Neuron (in vitro differentiated cells): ENCODE data around the gene DPH6.
"Not testable (repeated sequence)": the region's sequence is repeated elsewhere in the genome, so short reads cannot be mapped to it uniquely, and the experiment has no call there.

Experiments
- H2AFZ ChIP-seq: one replicate; pipeline ENCODE4 v1.6.1; 2013; ENCODE audit warnings: low read depth, mild to moderate bottlenecking, inconsistent platforms, low read length, moderate library complexity
- H3K27me3 ChIP-seq: one replicate; pipeline ENCODE4 v1.6.1; 2013; ENCODE audit warnings: low read length; ENCODE audit not compliant: insufficient read depth
- H3K36me3 ChIP-seq: one replicate; pipeline ENCODE4 v1.6.1; 2013; ENCODE audit warnings: low read length; ENCODE audit not compliant: insufficient read depth
- H3K4me1 ChIP-seq: one replicate; pipeline ENCODE4 v1.6.1; 2013; ENCODE audit warnings: low read length; ENCODE audit not compliant: insufficient read depth
- H3K4me3 ChIP-seq: 2 replicates; pipeline ENCODE4 v1.5.1; 2013; ENCODE audit warnings: mild to moderate bottlenecking, low read length, moderate library complexity
- H3K9me3 ChIP-seq: one replicate; pipeline ENCODE4 v1.6.1; 2013; ENCODE audit warnings: low read length

DPH6 gene

DNA sequence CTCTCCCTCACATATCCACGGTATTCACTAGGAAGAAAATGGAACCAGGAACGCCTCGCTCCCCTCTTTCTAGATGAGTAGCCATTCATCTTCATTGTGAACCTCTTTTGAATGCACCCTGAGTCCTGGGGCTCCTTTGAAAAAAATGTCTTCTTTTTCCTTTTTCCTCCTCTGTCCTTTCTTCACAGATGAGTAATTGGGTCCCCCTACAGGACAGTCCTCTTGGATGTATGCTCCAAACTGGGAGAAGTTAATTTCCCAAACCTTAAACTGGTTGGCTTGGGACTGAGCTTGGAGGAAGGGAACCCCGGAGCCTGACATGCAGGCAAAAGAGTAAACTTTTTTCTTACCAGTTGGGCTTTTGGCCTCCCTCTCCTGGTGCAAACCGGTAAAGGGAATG, 108.8 kb downstream of the DPH6 start:
- Histone ChIP-seq H3K4me1 (peaks cover 5% of the 10 kb centered on the region), H3K36me3 (no peaks in the 10 kb centered on the region), H3K27me3 (no peaks in the 10 kb centered on the region), H2AFZ (no peak overlapping the region), H3K4me3 (no peak overlapping the region), H3K9me3 (no peaks in the 10 kb centered on the region)

DNA sequence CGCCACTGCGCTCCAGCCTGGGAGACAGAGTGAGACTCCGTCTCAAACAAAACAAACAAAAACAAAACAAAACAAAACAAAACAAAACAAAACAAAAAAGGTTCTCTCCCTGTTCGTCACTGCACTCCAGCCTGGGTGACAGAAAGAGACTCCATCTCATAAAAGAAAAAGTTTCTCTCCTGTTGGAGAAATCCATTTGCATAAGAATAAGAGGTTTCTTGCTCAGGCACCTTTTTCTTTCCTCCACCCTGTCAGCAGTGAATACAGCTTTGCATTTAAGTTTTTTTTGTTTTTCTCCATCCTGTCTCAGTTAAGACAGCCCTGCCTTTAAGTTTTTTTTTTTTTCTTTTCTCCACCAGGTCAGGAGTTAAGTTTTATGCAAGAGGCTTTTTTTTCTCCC, 109.5 kb downstream of the DPH6 start:
- Histone ChIP-seq H3K9me3 (no peaks in the 10 kb centered on the region), H3K4me3 (no peak overlapping the region), H3K27me3 (no peaks in the 10 kb centered on the region), H3K4me1 (peaks cover 5% of the 10 kb centered on the region), H3K36me3 (no peaks in the 10 kb centered on the region), H2AFZ (no peak overlapping the region)

DNA sequence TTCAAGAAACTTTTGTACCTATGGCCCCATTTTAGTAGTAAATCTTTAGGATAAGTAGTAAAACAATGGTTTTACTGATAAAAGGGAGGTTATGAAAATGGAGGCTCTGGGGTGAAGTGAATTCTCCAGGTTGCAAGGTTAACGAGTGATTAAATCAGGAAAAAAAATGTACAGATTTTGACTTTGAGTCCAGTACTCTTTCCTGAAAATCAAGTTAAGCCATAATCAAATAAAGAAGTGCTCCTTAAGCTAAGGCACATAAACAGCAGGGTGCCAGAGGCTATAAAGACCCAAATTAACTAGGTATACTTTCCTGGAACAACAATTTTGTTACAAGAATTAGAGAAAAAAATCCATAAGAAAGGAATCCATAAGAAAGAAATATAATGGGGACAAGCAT, 114.7 kb downstream of the DPH6 start:
- no peaks in the 10 kb centered on the region for H3K27me3 ChIP-seq
- H3K9me3 ChIP-seq: no peaks in the 10 kb centered on the region
- no peaks in the 10 kb centered on the region for H3K36me3 ChIP-seq
- H3K4me3 ChIP-seq: no peak overlapping the region
- peaks cover 7% of the 10 kb centered on the region for H3K4me1 ChIP-seq
- no peak overlapping the region for H2AFZ ChIP-seq

DNA sequence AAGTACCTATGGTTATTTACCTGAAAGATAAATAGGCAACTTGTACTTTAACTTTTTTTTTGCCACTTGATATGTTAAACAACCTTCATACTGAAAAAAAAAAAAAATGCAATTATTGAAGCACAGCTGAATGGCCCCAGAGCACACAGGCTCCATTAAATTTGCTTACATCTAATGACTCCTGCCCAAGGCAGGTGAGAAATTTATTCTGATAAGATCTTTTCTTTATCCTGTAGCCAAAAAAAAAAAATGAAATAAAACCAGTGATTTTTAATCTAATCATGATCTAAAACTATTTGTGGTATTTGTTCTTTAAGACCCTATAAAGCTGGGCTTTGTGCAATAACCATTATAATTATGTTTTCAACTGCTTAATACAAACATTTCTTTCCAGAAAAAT, 115.7 kb downstream of the DPH6 start:
- Histone ChIP-seq H3K36me3 (no peaks in the 10 kb centered on the region), H3K9me3 (no peaks in the 10 kb centered on the region), H3K4me1 (peaks cover 7% of the 10 kb centered on the region), H3K4me3 (no peak overlapping the region), H2AFZ (no peak overlapping the region), H3K27me3 (no peaks in the 10 kb centered on the region)

DNA sequence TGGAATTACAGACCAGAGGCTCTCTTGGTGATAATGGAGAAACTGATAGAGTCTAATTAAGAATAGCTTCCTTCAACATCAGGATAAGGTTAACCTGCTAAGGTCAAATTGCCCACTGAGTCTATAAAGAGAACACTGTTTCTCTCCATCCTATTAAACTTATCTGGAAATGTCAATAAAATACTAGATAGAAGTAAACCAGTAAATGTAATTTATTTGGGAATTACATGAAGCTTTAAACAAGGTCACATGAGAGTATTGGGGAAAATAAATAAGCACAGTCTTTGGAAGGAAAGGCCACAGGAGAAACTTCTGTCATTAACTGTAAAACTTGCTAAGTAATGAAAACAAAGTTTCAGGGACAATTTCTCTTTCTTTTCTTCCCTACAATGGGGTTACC, 118.5 kb downstream of the DPH6 start:
- Histone ChIP-seq H3K4me1 (peaks cover 7% of the 10 kb centered on the region), H2AFZ (no peak overlapping the region), H3K4me3 (no peak overlapping the region), H3K27me3 (no peaks in the 10 kb centered on the region), H3K36me3 (no peaks in the 10 kb centered on the region), H3K9me3 (no peaks in the 10 kb centered on the region)

DNA sequence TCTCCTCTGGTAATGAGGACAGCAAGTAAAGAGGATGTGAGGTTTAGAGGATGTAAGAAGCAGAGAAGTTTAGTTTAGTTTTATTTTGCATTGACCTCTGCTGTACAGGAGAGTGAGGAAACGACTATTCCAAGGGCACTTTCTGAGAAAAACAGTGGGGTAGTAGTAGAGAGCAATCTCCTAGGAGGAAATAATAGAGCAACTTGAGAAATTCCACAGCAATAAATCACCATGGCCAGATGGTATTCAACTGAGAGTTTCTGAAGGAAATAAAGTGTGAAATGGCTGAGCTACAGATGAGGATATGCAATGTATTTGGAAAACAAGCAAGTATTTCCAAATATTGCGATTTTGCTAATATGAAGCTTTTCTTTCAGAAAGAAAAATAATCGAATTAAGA, 118.9 kb downstream of the DPH6 start:
- H3K9me3 ChIP-seq: no peaks in the 10 kb centered on the region
- no peak overlapping the region for H3K4me3 ChIP-seq
- no peaks in the 10 kb centered on the region for H3K27me3 ChIP-seq
- no peaks in the 10 kb centered on the region for H3K36me3 ChIP-seq
- H2AFZ ChIP-seq: no peak overlapping the region
- peaks cover 7% of the 10 kb centered on the region for H3K4me1 ChIP-seq

DNA sequence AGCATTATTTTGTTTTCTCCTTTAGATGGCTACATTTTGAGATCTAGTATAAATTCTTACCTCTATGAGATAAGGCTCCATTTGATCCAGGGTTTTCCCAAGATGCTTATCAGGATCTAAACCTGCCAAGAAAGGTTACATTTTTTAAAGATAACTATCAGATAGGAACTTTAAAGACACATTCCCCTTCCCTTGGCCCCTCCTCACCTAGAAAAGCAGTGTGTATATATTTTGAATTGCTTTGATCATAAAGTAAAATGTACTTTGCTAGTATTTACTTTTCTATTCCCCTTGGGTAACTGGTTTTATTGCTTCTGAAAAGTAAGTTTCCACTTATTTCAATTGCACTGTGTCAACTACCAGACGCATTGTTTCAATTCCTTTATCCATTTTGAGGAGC, 135.2 kb downstream of the DPH6 start:
- Histone ChIP-seq H3K4me3 (no peak overlapping the region), H3K4me1 (no peaks in the 10 kb centered on the region), H2AFZ (no peak overlapping the region), H3K36me3 (no peaks in the 10 kb centered on the region), H3K27me3 (no peaks in the 10 kb centered on the region), H3K9me3 (no peaks in the 10 kb centered on the region)

DNA sequence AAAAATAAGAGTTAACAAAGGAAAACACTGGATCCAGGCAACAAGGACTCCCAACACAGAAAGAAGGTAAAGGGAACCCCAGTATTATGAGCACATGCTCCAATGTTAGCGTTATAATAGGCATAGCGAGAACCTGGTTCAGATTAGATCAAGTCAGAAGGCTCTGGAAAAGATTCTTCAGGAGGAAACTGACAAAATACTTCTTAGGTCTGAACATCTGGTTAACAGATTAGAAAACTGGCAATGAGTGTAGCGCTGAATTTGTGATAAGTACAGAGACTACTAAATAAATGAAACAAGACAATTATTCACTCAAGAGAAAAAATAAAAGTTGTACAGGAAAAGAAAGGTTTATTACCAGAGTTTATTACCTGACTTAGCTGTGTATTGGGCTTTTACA, 146.1 kb downstream of the DPH6 start:
- Histone ChIP-seq H3K4me1 (peaks cover 19% of the 10 kb centered on the region), H3K36me3 (no peaks in the 10 kb centered on the region), H3K9me3 (no peaks in the 10 kb centered on the region), H2AFZ (no peak overlapping the region), H3K4me3 (no peak overlapping the region), H3K27me3 (no peaks in the 10 kb centered on the region)

DNA sequence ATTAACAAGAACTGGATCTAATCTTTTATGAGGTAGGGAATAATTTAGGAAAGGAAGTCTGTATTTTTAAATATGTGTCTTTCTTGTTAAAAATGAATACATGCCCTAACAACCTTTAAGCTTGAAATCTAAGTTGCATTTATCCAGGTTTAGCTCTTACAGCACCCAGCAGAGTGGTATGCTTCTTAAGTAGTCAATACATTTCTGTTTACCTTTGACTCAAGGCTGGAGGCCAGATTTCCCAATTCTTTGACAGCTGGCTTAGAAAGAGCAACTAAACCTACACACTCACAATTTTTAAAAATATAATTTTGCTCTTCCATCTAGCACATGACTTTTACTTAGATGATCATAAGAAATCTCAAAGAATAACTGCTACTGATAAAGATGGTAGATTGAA, 148.9 kb downstream of the DPH6 start:
- no peaks in the 10 kb centered on the region for H3K27me3 ChIP-seq
- H3K9me3 ChIP-seq: no peaks in the 10 kb centered on the region
- H2AFZ ChIP-seq: no peak overlapping the region
- H3K4me1 ChIP-seq: peaks cover 19% of the 10 kb centered on the region
- no peak overlapping the region for H3K4me3 ChIP-seq
- H3K36me3 ChIP-seq: no peaks in the 10 kb centered on the region

DNA sequence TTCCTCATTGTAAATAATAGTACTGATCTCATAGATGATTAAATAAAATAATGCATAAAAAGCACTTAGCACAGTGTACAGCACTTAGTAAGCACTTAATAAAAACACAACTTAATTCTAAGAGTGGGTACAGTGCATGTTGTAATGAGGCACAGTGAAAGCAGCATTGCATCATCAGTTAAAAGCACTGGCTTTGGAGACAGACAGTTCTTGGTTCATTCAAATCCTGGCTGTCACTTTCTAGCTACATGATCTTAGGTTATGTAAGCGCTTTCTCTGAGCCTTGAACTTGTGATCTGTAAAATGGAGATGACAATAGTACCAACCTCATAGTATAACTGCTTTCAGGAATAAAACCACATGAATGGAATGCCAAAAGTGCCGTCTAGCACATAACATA, 151.5 kb downstream of the DPH6 start:
- Histone ChIP-seq H3K4me1 (peaks cover 19% of the 10 kb centered on the region), H3K36me3 (no peaks in the 10 kb centered on the region), H3K4me3 (no peak overlapping the region), H3K9me3 (no peaks in the 10 kb centered on the region), H2AFZ (no peak overlapping the region), H3K27me3 (no peaks in the 10 kb centered on the region)

DNA sequence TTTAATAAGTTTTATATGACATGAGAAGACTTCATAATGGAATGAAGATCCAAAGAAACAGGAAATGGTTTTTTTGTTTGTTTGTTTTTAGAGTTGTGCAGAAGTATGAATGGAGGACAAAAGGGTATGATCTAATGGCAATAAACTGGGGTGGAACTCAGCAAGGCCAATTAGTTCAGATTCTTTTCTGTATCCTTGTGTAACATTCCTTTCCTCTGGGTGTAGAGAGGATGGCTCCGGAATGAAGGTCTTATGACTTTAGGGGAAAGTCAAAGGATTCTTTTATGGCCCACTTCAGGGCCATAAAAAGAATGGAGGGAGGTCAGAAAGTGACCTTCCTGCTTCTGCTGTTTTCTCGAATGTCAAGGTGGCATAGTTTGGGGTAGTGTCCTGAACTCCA, 152.6 kb downstream of the DPH6 start:
- Histone ChIP-seq H3K9me3 (no peaks in the 10 kb centered on the region), H3K4me3 (no peak overlapping the region), H3K36me3 (no peaks in the 10 kb centered on the region), H2AFZ (no peak overlapping the region), H3K27me3 (no peaks in the 10 kb centered on the region), H3K4me1 (peaks cover 16% of the 10 kb centered on the region)

DNA sequence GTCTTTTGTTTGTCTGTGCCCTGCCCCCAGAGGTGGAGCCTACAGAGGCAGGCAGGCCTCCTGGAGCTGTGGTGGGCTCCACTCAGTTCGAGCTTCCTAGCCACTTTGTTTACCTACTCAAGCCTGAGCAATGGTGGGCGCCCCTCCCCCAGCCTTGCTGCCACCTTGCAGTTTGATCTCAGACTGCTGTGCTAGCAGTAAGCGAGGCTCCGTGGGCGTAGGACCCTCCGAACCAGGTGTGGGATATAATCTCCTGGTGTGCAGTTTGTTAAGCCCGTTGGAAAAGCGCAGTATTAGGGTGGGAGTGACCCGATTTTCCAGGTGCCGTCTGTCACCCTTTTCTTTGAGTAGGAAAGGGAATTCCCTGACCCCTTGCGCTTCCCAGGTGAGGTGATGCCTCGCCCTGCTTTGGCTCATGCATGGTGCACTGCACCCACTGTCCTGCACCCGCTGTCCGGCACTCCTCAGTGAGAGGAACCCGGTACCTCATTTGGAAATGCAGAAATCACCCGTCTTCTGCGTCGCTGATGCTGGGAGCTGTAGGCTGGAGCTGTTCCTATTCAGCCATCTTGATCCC, 154.5 kb downstream of the DPH6 start:
- not testable (repeated sequence) for H3K4me3 ChIP-seq, H3K9me3 ChIP-seq, H3K27me3 ChIP-seq, H3K4me1 ChIP-seq, H2AFZ ChIP-seq, H3K36me3 ChIP-seq

DNA sequence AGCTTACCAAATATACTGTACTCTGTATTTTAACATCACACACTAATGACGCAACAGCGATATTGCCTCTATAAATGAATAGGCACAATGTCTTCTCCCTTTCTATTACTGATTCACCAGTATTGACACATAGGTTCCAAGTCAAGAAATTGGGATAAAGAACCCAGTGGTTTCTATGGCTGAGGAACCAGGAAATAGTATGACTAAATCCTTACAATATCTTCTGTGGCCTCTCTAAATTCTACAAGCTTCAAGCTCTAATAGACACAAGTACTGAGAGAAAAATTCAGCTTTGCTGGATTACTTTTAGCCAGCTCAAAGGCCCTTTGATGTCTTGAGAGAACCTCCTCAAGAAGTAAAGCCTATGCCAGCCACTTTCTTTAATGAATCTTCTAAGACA, 162.5 kb downstream of the DPH6 start:
- Histone ChIP-seq H3K27me3 (no peaks in the 10 kb centered on the region), H3K9me3 (no peaks in the 10 kb centered on the region), H3K4me3 (no peak overlapping the region), H2AFZ (no peak overlapping the region), H3K36me3 (no peaks in the 10 kb centered on the region), H3K4me1 (no peaks in the 10 kb centered on the region)

DNA sequence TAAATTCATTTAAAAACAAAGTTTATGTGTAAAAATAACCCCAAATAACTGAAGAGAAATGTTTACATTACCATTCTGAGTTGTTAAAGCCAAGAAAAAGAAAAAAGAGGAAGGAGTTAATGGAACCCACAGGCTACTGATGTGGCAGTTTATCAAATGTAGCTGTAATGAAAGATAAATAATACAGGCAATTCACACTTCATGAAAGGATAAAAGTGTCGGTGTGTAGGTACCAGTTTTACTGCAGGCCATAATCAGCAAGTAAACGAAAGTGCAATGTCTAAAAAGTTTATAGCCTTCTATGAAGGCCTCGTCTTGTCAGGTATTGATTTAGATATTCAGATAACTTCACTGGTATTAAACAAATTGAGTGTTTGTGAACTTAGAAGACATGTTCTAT, 164.6 kb downstream of the DPH6 start:
- H3K9me3 ChIP-seq: no peaks in the 10 kb centered on the region
- H3K4me1 ChIP-seq: no peaks in the 10 kb centered on the region

More for the DNA sequence above, 164.6 kb downstream of the DPH6 start:
- Histone ChIP-seq H3K27me3 (no peaks in the 10 kb centered on the region), H2AFZ (no peak overlapping the region), H3K36me3 (no peaks in the 10 kb centered on the region), H3K4me3 (no peak overlapping the region)
